IMR-90 (cell line): Measurements from ENCODE around the gene IREB2. TPM values are rescaled to one million over a fixed set of nuclear protein-coding genes. Genes with fewer than 3 reads are reported as not detected.
"Not testable (repeated sequence)": the region's sequence is repeated elsewhere in the genome, so short reads cannot be mapped to it uniquely, and the experiment has no call there.

ENCODE experiments used
- ATAC-seq: fragments of 200-7000 bp; cut with Tn5 transposase; 2 replicates; pipeline ENCODE4 v1.9.1; 2020; ENCODE audit warnings: low read depth, mild to moderate bottlenecking, moderate library complexity
- BruUV-seq: library from RNA; stranded (reverse); fragments of 400-500 nt; replicated peaks from 2 replicates; lab custom pipeline; 2021; lab: Mats Ljungman, UMichigan
- CTCF ChIA-PET: fragments of 300-600 bp; formaldehyde crosslinking; extraction: SDS; loops from one replicate; lab custom pipeline; 2021; ENCODE audit warnings: antibody characterized with exemption; lab: Yijun Ruan, JAX
- POLR2A ChIA-PET: fragments of 300-600 bp; sonication (Branson Sonifier 250); formaldehyde crosslinking; loops from one replicate; lab custom pipeline; 2022; ENCODE audit warnings: antibody characterized with exemption; ENCODE audit not compliant: unreplicated experiment; lab: Charles Lee
- DNase-seq: peaks from one replicate; pipeline ENCODE4 v3.0.0; 2013
- H2AFZ ChIP-seq: replicated peaks from 2 replicates; pipeline ENCODE3; 2013; ENCODE audit warnings: low read length, mild to moderate bottlenecking; ENCODE audit not compliant: poor library complexity
- H2AK5ac ChIP-seq: 2 replicates; pipeline ENCODE4 v1.6.1; 2013; ENCODE audit warnings: low read depth, low read length, inconsistent platforms
- H2AK9ac ChIP-seq: replicated peaks from 2 replicates; pipeline ENCODE3; 2013; ENCODE audit warnings: mild to moderate bottlenecking, low read depth, low read length, moderate library complexity; ENCODE audit not compliant: poor library complexity
- H2BK120ac ChIP-seq: 2 replicates; pipeline ENCODE4 v1.6.1; 2013; ENCODE audit warnings: low read depth, low read length, inconsistent platforms
- H2BK15ac ChIP-seq: 3 replicates; pipeline ENCODE4 v1.6.1; 2013; ENCODE audit warnings: low read depth, low read length, inconsistent platforms
- H2BK20ac ChIP-seq: 2 replicates; pipeline ENCODE4 v1.6.1; 2013; ENCODE audit warnings: low read depth, mild to moderate bottlenecking, inconsistent platforms, low read length, moderate library complexity
- H2BK5ac ChIP-seq: 2 replicates; pipeline ENCODE4 v1.6.1; 2013; ENCODE audit warnings: mild to moderate bottlenecking, low read depth, low read length, inconsistent platforms; ENCODE audit not compliant: poor library complexity, severe bottlenecking
- H3K14ac ChIP-seq: replicated peaks from 2 replicates; pipeline ENCODE4 v1.6.1; 2013; ENCODE audit warnings: low read depth, low read length, inconsistent platforms
- H3K18ac ChIP-seq: 2 replicates; pipeline ENCODE4 v1.6.1; 2013; ENCODE audit warnings: low read depth, low read length, control low read depth
- H3K23ac ChIP-seq: 2 replicates; pipeline ENCODE4 v1.6.1; 2013; ENCODE audit warnings: low read depth, low read length, inconsistent platforms
- H3K27ac ChIP-seq: 2 replicates; pipeline ENCODE4 v1.5.1; 2013; ENCODE audit warnings: mild to moderate bottlenecking, control low read depth, low read length; ENCODE audit not compliant: insufficient read depth
- H3K27me3 ChIP-seq: 2 replicates; pipeline ENCODE4 v1.6.1; 2013; ENCODE audit warnings: low read length; ENCODE audit not compliant: control insufficient read depth, insufficient read depth
- H3K36me3 ChIP-seq: 2 replicates; pipeline ENCODE4 v1.6.1; 2013; ENCODE audit warnings: low read length, mixed read lengths; ENCODE audit not compliant: control insufficient read depth, insufficient read depth
- H3K4ac ChIP-seq: 2 replicates; pipeline ENCODE4 v1.6.1; 2013; ENCODE audit warnings: low read depth, low read length, inconsistent platforms
- H3K4me1 ChIP-seq: 2 replicates; pipeline ENCODE4 v1.6.1; 2013; ENCODE audit warnings: low read length, mixed read lengths; ENCODE audit not compliant: control insufficient read depth, insufficient read depth
- H3K4me2 ChIP-seq: 2 replicates; pipeline ENCODE4 v1.6.1; 2013; ENCODE audit warnings: low read depth, mild to moderate bottlenecking, control low read depth, low read length, moderate library complexity
- H3K4me3 ChIP-seq: 2 replicates; pipeline ENCODE4 v1.5.1; 2013; ENCODE audit warnings: low read depth, mild to moderate bottlenecking, control low read depth, low read length, moderate library complexity; ENCODE audit not compliant: insufficient read depth
- H3K56ac ChIP-seq: 2 replicates; pipeline ENCODE4 v1.6.1; 2013; ENCODE audit warnings: low read length, inconsistent platforms; ENCODE audit not compliant: insufficient read depth; ENCODE audit errors: extremely low read depth
- H3K79me1 ChIP-seq, 2 experiments: 2 replicates each; pipeline ENCODE4 v1.6.1; 2013; ENCODE audit warnings: low read length in 2 of 2, inconsistent platforms in 1 of 2, low read depth in 1 of 2
- H3K9ac ChIP-seq: 2 replicates; pipeline ENCODE4 v1.6.1; 2013; ENCODE audit warnings: low read depth, low read length, control low read depth
- H3K9me1 ChIP-seq: 2 replicates; pipeline ENCODE4 v1.6.1; 2013; ENCODE audit warnings: low read length, inconsistent platforms; ENCODE audit not compliant: insufficient read depth
- H3K9me3 ChIP-seq: 2 replicates; pipeline ENCODE4 v1.6.1; 2013; ENCODE audit warnings: low read length; ENCODE audit not compliant: control insufficient read depth, insufficient read depth
- H4K20me1 ChIP-seq: 2 replicates; pipeline ENCODE4 v1.6.1; 2013; ENCODE audit warnings: low read length, inconsistent platforms; ENCODE audit not compliant: insufficient read depth
- H4K5ac ChIP-seq: 2 replicates; pipeline ENCODE4 v1.6.1; 2013; ENCODE audit warnings: mild to moderate bottlenecking, low read depth, low read length, control low read depth
- H4K8ac ChIP-seq, 2 experiments: 2 replicates each; pipeline ENCODE4 v1.6.1; 2013; ENCODE audit warnings: low read depth in 2 of 2, low read length in 2 of 2, control low read depth in 1 of 2, inconsistent platforms in 1 of 2
- H4K91ac ChIP-seq: 2 replicates; pipeline ENCODE4 v1.6.1; 2013; ENCODE audit warnings: low read depth, low read length, inconsistent platforms; ENCODE audit not compliant: insufficient read depth
- FOS ChIP-seq: fragments of 150-350 bp; IDR thresholded peaks from 2 replicates; pipeline ENCODE4 v1.6.1; 2016; ENCODE audit warnings: low read depth, low read length
- MXI1 ChIP-seq: IDR thresholded peaks from 2 replicates; pipeline ENCODE4 v1.6.1; 2012; ENCODE audit warnings: low read depth, mild to moderate bottlenecking, low read length, moderate library complexity, borderline replicate concordance
- WGBS, 2 experiments: methylation state at CpG; one replicate each; pipeline versions ENCODE4 v1.1.5 to v1.1.7; 2013; ENCODE audit warnings: missing lambda C conversion rate in 2 of 2; ENCODE audit not compliant: insufficient read length in 1 of 2; ENCODE audit errors: extremely low coverage in 2 of 2; 5-methylcytosine and 5-hydroxymethylcytosine counted together
- dilution Hi-C: fragments of 300-500 bp; cut with HindIII; formaldehyde crosslinking; loops from one replicate; pipeline ENCODE4 v1.14.3; 2018; ENCODE audit warnings: low sequenced_read_pairs; ENCODE audit not compliant: unreplicated experiment
- in situ Hi-C: fragments of 300-500 bp; cut with MboI; formaldehyde crosslinking; loops from 3 replicates; pipeline ENCODE4 v1.14.3; 2019; ENCODE audit warnings: low sequenced_read_pairs, inconsistent platforms, mixed read lengths
- intact Hi-C: fragments of 100-400 bp; cut with micrococcal nuclease; formaldehyde crosslinking; loops from 2 replicates; pipeline ENCODE4 v1.10.0; 2022
- polyA plus RNA-seq, 3 experiments: library from polyadenylated mRNA; depleted of rRNA; stranded (reverse); fragments of >200 nt; gene quantifications; 2 replicates each; pipeline ENCODE4 v1.2.3, GENCODE V29; 2012; ENCODE audit warnings: low replicate concordance in 1 of 3
- total RNA-seq: library from RNA; depleted of rRNA; stranded (reverse); fragments of >200 nt; gene quantifications from 2 replicates; pipeline ENCODE4 v1.2.3, GENCODE V29; 2012

IREB2 gene
- total and polyA plus RNA-seq, 2 of the 4 experiments (the other 2 are of a cell fraction), result 12.2 to 13.5 TPM

- H3K27me3 ChIP-seq, result peaks cover 36% of the 10 kb centered on the region
- no peak overlapping the region for H3K23ac ChIP-seq
- dilution Hi-C loops (no loop called here), intact Hi-C loops (no loop called here), in situ Hi-C loops (no loop called here)
- no peak overlapping the region for H2BK5ac ChIP-seq
- CTCF ChIA-PET, result no interaction called here
- no TSS peak for BruUV-seq
- no peak overlapping the region for H4K91ac ChIP-seq
- H4K20me1 ChIP-seq, result no peaks in the 10 kb centered on the region
- H2AK5ac ChIP-seq, result no peak overlapping the region
- H2AK9ac ChIP-seq, result no peak overlapping the region
- no peaks in the 10 kb centered on the region for H3K9me3 ChIP-seq
- POLR2A ChIA-PET, result no interaction called here
- H2BK120ac ChIP-seq, result no peak overlapping the region
- no peak overlapping the region for H2BK15ac ChIP-seq
- no peak overlapping the region for H2AFZ ChIP-seq
- no peaks in the 10 kb centered on the region for H3K4me1 ChIP-seq
- no peak overlapping the region for H3K4me3 ChIP-seq
- H3K9ac ChIP-seq, result no peak overlapping the region
- no peaks in the 10 kb centered on the region; the same call in 1 of the 2 replicates for H3K9me1 ChIP-seq
- no peak for ATAC-seq
- no peak overlapping the region for H3K4ac ChIP-seq
- no peak overlapping the region for H3K14ac ChIP-seq
- no peak overlapping the region for H3K18ac ChIP-seq
- no peaks in the 10 kb centered on the region for H3K36me3 ChIP-seq
- H3K27ac ChIP-seq, result no peak overlapping the region
- H3K79me1 ChIP-seq, result no peaks in the 10 kb centered on the region
- no CpG with 5 or more reads among the region's 3 CpGs for WGBS, 2 experiments
- no peak for TF ChIP-seq FOS
- TF ChIP-seq MXI1, result no peak
- no peak overlapping the region for H4K8ac ChIP-seq
- H3K4me2 ChIP-seq, result no peak overlapping the region
- DNase-seq, result no peak
- H4K5ac ChIP-seq, result no peak overlapping the region
- H3K56ac ChIP-seq, result no peak overlapping the region
- H2BK20ac ChIP-seq, result no peak overlapping the region
Measured at GRCh38 chr15:78404125-78404524, 33.9 kb upstream of the IREB2 start.

- BruUV-seq, H4K91ac ChIP-seq, H3K18ac ChIP-seq, H3K9me1 ChIP-seq, in situ Hi-C loops, H2BK120ac ChIP-seq, CTCF ChIA-PET, H4K20me1 ChIP-seq, POLR2A ChIA-PET, H4K8ac ChIP-seq, H2BK15ac ChIP-seq, H2AK9ac ChIP-seq, H2AK5ac ChIP-seq, H2BK5ac ChIP-seq, H2AFZ ChIP-seq, H3K9me3 ChIP-seq, H3K4ac ChIP-seq, H3K79me1 ChIP-seq, H3K4me3 ChIP-seq, H3K56ac ChIP-seq, H2BK20ac ChIP-seq, H3K14ac ChIP-seq, H3K4me1 ChIP-seq, H4K5ac ChIP-seq, intact Hi-C loops, ATAC-seq, DNase-seq, H3K36me3 ChIP-seq, H3K4me2 ChIP-seq, H3K23ac ChIP-seq, dilution Hi-C loops, H3K27ac ChIP-seq, H3K9ac ChIP-seq: not testable (repeated sequence)
- WGBS, 2 experiments, result no CpG with 5 or more reads among the region's 7 CpGs
- H3K27me3 ChIP-seq, result peaks cover 31% of the 10 kb centered on the region
Measured at GRCh38 chr15:78404796-78405195, 33.2 kb upstream of the IREB2 start.
